ENCODE results near the gene JPH2. TPM values are rescaled to one million over a fixed set of nuclear protein-coding genes. Genes with fewer than 3 reads are reported as not detected.
"Not testable (repeated sequence)": the region's sequence is repeated elsewhere in the genome, so short reads cannot be mapped to it uniquely, and the experiment has no call there.

The JPH2 gene
- total RNA-seq, 2 experiments from 2014 or later = not detected

DNA sequence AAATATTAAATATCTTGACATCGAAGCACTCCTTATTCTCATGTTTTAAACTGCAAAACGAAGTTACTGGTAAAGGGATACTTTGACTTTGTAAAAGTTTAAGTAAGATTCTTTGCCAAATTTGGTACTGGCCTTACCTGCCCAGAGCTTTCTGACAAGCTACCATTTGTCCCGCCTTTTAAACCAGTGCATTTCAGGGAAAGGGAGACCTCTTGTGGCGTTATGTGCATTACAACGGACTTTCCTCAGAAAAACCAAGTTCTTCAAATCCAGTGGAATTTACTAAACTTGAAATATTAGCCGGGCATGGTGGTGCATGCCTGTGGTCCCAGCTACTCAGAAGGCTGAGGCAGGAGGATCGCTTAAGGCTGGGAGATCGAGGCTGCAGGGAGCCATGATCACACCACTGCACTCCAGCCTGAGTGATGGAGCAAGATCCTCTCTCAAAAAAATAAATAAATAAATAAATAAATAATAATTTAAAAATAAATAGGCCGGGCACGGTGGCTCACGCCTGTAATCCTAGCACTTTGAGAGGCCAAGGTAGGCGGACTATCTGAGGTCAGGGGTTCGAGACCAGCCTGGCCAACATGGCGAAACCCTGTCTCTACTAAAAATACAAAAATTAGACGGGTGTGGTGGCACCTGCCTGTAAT lies 3.3 kb upstream of the JPH2 start:
- not testable (repeated sequence) for H3K27ac ChIP-seq (ENCODE audit: low read depth in 1 of 2, low read length in 2 of 2); H3K9me3 Mint-ChIP-seq; H3K27ac Mint-ChIP-seq; H3K36me3 Mint-ChIP-seq (ENCODE audit: low read depth); H3K36me3 ChIP-seq (ENCODE audit: insufficient read depth, low read length); H3K4me3 ChIP-seq (ENCODE audit: low read length); H3K9me3 ChIP-seq (ENCODE audit: control insufficient read depth in 1 of 2, insufficient read depth in 1 of 2, low read length in 2 of 2); H3K4me3 Mint-ChIP-seq
- ChIA-PET POLR2A (interaction anchor here (1.9 kb wide), 1 partner anchor 74 kb away, joined by 11 read pairs; no protein-coding TSS in a partner anchor), CTCF (interaction anchor here (0.7 to 4.6 kb wide), 13 partner anchors 12 to 733 kb away, joined by 3 to 43 read pairs (median 3); partner anchors contain the start of genes FITM2 and OSER1)
- peaks cover 10% of the 10 kb centered on the region for H3K4me1 Mint-ChIP-seq (ENCODE audit: low read depth)
- H3K4me1 ChIP-seq (ENCODE audit: insufficient read depth, low read length) = peaks cover 18% of the 10 kb centered on the region
- DNase-seq (peak in 11 of 14 experiments; percentile 9 to 78 (median 35)), ATAC-seq (ENCODE audit: poor library complexity) (peak; percentile 71)
- H3K27me3 Mint-ChIP-seq = peaks cover 47% of the 10 kb centered on the region
- TF ChIP-seq, protein P1, sequence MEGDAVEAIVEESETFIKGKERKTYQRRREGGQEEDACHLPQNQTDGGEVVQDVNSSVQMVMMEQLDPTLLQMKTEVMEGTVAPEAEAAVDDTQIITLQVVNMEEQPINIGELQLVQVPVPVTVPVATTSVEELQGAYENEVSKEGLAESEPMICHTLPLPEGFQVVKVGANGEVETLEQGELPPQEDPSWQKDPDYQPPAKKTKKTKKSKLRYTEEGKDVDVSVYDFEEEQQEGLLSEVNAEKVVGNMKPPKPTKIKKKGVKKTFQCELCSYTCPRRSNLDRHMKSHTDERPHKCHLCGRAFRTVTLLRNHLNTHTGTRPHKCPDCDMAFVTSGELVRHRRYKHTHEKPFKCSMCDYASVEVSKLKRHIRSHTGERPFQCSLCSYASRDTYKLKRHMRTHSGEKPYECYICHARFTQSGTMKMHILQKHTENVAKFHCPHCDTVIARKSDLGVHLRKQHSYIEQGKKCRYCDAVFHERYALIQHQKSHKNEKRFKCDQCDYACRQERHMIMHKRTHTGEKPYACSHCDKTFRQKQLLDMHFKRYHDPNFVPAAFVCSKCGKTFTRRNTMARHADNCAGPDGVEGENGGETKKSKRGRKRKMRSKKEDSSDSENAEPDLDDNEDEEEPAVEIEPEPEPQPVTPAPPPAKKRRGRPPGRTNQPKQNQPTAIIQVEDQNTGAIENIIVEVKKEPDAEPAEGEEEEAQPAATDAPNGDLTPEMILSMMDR (IDR thresholded peaks at IDR 0.05) = peak; percentile 79
- H3K27me3 ChIP-seq (ENCODE audit: control insufficient read depth in 1 of 2, insufficient read depth in 2 of 2, low read length in 2 of 2) = peaks cover 21 to 38% of the 10 kb centered on the region in 2 experiments
- intact Hi-C loops (cut with DNase I, micrococcal nuclease) = loop anchor here (1.0 to 5.0 kb wide), 4 partner anchors 74 to 741 kb away; no protein-coding TSS in a partner anchor

DNA sequence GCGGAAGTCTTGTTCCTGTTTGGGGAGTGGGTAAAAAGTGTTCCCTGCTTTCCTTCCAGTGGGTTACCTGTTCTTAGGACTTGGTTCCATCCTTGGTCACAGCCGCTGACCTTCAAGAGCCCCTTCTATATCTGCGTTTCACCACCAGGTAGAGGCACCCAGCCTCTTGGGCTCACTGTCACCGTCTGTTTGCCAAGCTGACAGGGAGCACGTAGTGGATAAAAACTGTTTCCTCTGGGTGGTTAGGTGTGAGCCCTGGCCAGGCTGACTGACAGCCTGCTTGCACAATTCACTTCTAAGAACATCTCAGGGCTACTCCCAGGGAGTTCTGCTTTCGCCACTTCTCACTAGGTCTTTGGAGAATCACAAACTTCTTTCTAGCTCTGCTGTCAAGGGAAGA lies 1.8 kb upstream of the JPH2 start:
- Mint-ChIP-seq H3K4me3 (no peak overlapping the region), H3K27me3 (peaks cover 59% of the 10 kb centered on the region), H3K4me1 (ENCODE audit: low read depth) (peaks cover 10% of the 10 kb centered on the region), H3K27ac (no peak overlapping the region), H3K9me3 (no peaks in the 10 kb centered on the region), H3K36me3 (ENCODE audit: low read depth) (no peaks in the 10 kb centered on the region)
- Histone ChIP-seq H3K36me3 (ENCODE audit: insufficient read depth, low read length) (no peaks in the 10 kb centered on the region), H3K9me3 (ENCODE audit: control insufficient read depth in 1 of 2, insufficient read depth in 1 of 2, low read length in 2 of 2) (peaks cover 0 to 7% of the 10 kb centered on the region in 2 experiments), H3K27ac (ENCODE audit: low read depth in 1 of 2, low read length in 2 of 2) (no peak overlapping the region), H3K4me3 (ENCODE audit: low read length) (no peak overlapping the region), H3K4me1 (ENCODE audit: insufficient read depth, low read length) (peaks cover 18% of the 10 kb centered on the region), H3K27me3 (ENCODE audit: control insufficient read depth in 1 of 2, insufficient read depth in 2 of 2, low read length in 2 of 2) (peaks cover 21 to 48% of the 10 kb centered on the region in 2 experiments)
- TF ChIP-seq, protein P1 (IDR thresholded peaks at IDR 0.05) = no peak
- POLR2A ChIA-PET = interaction anchor here (0.8 to 1.9 kb wide), 2 partner anchors 30 to 72 kb away, joined by 3 to 11 read pairs; no protein-coding TSS in a partner anchor
- DNase-seq (no peak), ATAC-seq (ENCODE audit: poor library complexity) (no peak)
- CTCF ChIA-PET = interaction anchor here (0.6 to 4.6 kb wide), 2 partner anchors 20 to 72 kb away, joined by 4 to 43 read pairs; no protein-coding TSS in a partner anchor
- intact Hi-C loops (cut with DNase I, micrococcal nuclease) = loop anchor here (5.0 kb wide), 2 partner anchors 36 to 441 kb away; no protein-coding TSS in a partner anchor

DNA sequence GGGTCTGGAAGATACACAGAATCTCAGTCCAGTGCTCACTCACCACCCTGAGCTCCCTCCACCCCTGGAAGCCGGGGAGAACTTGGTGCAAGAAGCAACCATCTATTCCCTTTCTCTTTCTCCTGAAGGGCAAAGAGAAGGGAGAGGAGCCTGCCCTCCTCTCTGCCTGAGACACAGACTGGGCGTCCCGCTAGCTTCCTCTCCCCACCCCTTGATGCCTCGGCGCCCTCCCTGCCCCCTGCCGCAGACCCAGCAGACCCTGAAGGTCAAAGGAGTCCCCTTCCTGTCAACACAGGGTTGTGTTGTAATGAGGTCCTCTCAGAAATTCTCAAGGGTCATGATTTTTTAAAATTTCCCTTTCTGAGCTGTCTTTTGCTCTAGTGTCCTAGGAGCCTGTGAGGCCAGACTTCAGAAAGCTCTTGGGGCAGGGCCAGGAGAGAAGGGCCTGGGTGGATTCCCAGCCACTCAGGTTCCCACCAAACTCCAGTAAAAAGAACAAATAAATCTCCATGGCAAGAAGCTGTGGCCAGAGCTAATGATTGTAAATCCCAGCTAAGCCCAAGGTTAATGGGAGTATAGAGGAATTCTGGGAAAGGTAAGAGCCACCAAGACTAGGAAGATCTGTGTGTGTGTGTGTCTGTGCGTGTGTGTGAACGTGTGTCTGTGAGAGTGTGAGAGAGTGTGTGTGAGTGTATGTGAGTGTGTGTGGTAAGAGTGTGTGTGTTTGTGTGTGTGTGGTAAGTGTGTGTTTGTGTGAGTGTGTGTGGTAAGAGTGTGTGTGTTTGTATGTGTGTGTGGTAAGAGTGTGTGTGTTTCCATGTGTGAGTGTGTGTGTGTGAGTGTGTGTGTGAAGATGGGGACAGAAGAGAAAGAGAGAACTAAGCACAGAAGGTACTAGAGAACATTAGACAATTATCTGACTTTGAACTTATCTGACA lies 1.1 kb upstream of the JPH2 start:
- Histone ChIP-seq H3K4me3 (ENCODE audit: low read length) (no peak overlapping the region), H3K27ac (ENCODE audit: low read depth in 1 of 2, low read length in 2 of 2) (no peak overlapping the region), H3K4me1 (ENCODE audit: insufficient read depth, low read length) (peaks cover 18% of the 10 kb centered on the region), H3K27me3 (ENCODE audit: control insufficient read depth in 1 of 2, insufficient read depth in 2 of 2, low read length in 2 of 2) (peaks cover 24 to 48% of the 10 kb centered on the region in 2 experiments), H3K9me3 (ENCODE audit: control insufficient read depth in 1 of 2, insufficient read depth in 1 of 2, low read length in 2 of 2) (peaks cover 0 to 7% of the 10 kb centered on the region in 2 experiments), H3K36me3 (ENCODE audit: insufficient read depth, low read length) (no peaks in the 10 kb centered on the region)
- intact Hi-C loops (cut with DNase I, micrococcal nuclease) = loop anchor here (5.0 kb wide), 2 partner anchors 36 to 441 kb away; no protein-coding TSS in a partner anchor
- ATAC-seq (ENCODE audit: poor library complexity) = no peak
- Mint-ChIP-seq H3K9me3 (no peaks in the 10 kb centered on the region), H3K4me3 (no peak overlapping the region), H3K36me3 (ENCODE audit: low read depth) (no peaks in the 10 kb centered on the region), H3K27ac (no peak overlapping the region), H3K4me1 (ENCODE audit: low read depth) (peaks cover 10% of the 10 kb centered on the region), H3K27me3 (peaks cover 65% of the 10 kb centered on the region)
- TF ChIP-seq, protein P1 (IDR thresholded peaks at IDR 0.05) = no peak
- ChIA-PET POLR2A (no interaction called here), CTCF (interaction anchor here (4.6 kb wide), 1 partner anchor 71 kb away, joined by 43 read pairs; no protein-coding TSS in a partner anchor)
- DNase-seq = no peak

All from CD4-positive, alpha-beta T cell (primary cell).